Embryonic facial prominence (tissue), 1 donor: ENCODE measurements around the gene CREB5.
"Not testable (repeated sequence)": the region's sequence is repeated elsewhere in the genome, so short reads cannot be mapped to it uniquely, and the experiment has no call there.

Experiments
- DNase-seq: peaks from one replicate; pipeline ENCODE4 v3.0.0-alpha.2; 2016; ENCODE audit errors: extremely low spot score

The CREB5 gene

GRCh38 chr7:28811701-28812430 lies 399.5 kb downstream of the CREB5 start:
- DNase-seq, result no peak

GRCh38 chr7:28812616-28813015 lies 400.3 kb downstream of the CREB5 start:
- no peak for DNase-seq

- no peak for DNase-seq
These were observed 401.1 kb downstream of the CREB5 start for GRCh38 chr7:28813243-28813962.

- no peak for DNase-seq
These were observed 403.1 kb downstream of the CREB5 start for GRCh38 chr7:28815369-28815927.

GRCh38 chr7:28815928-28816373 lies 403.6 kb downstream of the CREB5 start:
- no peak for DNase-seq

DNA sequence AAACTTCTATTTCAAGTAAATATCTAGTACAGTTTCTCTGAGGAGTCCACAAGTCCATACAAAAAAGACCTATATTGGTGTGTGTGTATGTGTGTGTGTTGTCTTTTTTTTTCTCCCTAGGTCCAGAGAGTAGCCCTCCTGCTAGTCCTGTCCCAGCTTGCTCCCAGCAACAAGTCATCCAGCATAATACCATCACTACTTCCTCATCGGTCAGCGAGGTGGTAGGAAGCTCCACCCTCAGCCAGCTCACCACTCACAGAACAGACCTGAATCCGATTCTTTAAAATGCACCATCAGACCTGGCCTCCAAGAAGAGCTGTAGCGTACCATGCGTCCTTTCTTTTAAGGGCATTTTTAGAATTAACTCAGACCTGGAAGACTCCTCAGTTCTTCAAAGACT lies 406.7 kb downstream of the CREB5 start:
- DNase-seq, result no peak

DNA sequence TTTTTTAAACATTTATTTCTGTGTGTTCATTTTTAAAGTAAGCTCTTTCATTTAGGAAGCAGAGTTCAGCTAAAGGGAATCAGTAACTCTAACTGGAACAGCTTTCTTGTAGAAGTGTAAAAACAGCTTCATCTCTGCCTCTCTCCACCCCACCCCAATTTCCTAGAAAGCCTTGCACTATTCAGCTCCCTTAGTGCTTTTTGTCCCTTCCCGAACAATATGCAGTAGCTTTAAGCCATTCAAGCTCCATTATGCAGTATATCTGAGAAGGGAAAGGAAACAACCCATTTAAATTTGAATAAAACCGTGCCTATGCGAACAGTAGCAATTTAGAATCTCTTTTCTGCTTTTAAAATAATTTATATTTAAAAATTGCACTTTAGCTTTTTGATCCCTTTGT lies 411.3 kb downstream of the CREB5 start:
- no peak for DNase-seq

GRCh38 chr7:28825817-28826448 lies 413.6 kb downstream of the CREB5 start:
- DNase-seq, result not testable (repeated sequence)

DNA sequence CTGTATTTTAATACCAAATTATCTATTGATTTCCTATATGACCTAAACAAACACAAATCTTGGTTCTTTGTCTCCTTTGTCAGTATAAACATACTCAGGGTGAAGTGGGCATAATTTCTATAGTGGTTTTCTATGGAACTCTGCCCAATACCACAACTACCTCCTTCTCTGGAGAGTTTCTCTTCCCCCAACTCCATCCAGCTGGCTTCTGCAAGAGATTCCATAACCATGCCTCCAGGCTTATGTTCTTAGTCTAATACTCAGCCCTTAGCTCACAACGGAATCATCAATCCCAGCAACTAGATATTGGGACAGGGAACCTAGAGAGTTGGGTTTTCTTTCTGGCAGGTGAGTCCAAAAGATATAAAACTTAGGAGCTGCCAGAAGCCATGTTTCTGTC lies 418.5 kb downstream of the CREB5 start:
- DNase-seq, result no peak

DNA sequence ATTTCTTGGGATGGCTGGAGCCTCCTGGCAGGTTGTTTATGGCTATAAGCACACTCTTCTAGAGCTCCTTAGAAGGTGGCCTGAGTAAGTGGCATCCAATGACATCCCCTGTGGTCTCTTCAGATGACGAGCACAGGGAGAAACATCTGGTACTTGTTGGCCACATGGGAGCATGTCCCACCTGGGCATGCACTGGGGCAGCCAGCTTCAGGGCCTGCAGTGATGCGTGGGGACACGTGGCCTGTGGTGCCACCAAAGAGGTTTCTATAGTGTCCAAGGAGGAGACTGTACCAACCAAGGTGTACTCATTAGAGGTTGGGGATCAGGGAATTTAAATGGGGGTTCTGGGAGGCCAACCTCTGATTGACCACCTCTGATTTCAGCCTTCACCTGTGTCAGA lies 420.4 kb downstream of the CREB5 start:
- no peak for DNase-seq

DNA sequence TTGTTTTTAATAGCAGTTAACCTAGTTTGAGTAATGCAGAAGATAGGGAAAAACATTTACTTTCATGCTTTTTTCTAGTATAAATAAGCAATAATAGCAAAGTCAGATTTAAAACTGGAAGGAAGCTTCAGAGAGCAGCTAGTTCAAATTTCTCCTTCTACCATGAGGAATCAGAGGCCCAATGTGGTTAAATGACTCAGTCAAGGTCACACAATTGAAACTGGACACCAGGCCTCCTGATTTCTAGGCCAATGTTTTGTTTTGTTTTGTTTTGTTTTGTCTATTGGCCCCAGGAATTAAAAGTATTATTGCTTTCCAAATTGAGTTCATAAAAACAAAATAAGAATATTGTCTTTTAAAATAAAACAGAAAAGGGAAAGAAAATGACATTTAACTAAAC lies 423.5 kb downstream of the CREB5 start:
- no peak for DNase-seq

DNA sequence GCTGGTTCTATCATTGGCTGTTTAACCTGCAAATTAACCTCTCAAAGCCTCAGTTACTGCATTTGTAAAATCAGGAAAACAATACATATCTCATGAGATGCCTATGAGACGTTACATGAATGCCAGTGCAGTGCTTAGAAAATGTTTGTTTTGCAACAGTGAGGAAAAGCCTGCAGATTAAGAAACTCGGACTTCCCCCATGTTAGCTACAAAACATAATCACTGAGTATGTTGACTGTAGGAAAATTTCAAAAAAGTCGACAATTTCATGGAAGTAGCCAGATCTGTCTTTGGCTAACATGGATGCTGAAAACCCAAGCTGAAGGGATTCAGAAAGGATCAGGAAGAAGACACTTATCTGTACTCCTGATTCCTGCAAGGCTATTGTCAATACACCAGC lies 424.4 kb downstream of the CREB5 start:
- DNase-seq, result no peak

DNA sequence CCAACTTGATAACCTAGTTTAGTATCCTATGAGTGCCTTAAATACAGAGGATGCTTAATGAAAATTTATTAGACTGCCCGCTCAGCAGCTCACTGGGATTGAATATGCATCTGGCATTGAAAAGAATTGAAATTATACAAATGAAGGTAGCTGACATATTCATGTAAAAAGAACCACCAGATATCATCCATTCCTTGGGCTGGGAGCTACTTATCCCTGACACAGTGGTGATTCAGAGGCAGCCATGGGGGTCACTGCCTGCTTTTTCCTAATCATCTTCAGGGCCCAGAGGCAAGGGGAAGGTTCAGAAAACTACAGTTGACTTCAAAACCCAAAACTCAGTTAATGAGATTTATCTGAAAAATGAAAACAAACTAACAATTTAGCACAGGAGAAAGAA lies 424.9 kb downstream of the CREB5 start:
- no peak for DNase-seq

GRCh38 chr7:28840592-28840995 lies 428.3 kb downstream of the CREB5 start:
- DNase-seq, result no peak

- no peak for DNase-seq
These were observed 429.4 kb downstream of the CREB5 start for GRCh38 chr7:28841766-28842165.

- no peak for DNase-seq
These were observed 430.5 kb downstream of the CREB5 start for GRCh38 chr7:28842769-28843295.

GRCh38 chr7:28845106-28845505 lies 432.8 kb downstream of the CREB5 start:
- DNase-seq, result no peak

GRCh38 chr7:28847176-28847575 lies 434.9 kb downstream of the CREB5 start:
- no peak for DNase-seq

GRCh38 chr7:28847681-28848080 lies 435.4 kb downstream of the CREB5 start:
- no peak for DNase-seq

GRCh38 chr7:28848906-28849305 lies 436.6 kb downstream of the CREB5 start:
- no peak for DNase-seq

DNA sequence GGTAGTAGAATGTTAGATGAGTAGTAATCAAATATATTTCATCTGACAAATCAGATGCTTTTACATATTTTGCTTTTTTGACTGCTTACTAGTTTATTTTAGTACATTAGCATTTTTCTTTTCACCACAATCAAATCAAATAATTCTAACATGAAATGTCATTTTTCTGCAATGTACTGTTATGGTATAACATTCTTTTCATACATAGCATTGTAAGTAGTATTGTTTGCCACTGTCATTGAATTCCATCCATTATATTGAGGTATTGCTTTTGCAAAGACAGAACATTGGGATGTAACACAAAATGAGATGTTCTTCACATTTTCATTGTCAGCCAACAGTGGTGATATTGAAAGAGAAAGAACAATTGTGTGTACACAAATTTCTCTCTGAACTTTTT lies 438.4 kb downstream of the CREB5 start:
- DNase-seq, result no peak

GRCh38 chr7:28853150-28853549 lies 440.8 kb downstream of the CREB5 start:
- no peak for DNase-seq
